Measurements from ENCODE around the gene ANKRD53.
A peak's percentile ranks its signal among the peaks of the same experiment; 100 is the strongest.

ANKRD53 gene

GRCh38 chr2:70935468-70936164 lies 42.8 kb upstream of the ANKRD53 start, which contains the start of gene ATP6V1B1:
ATP6V1B1 (plus strand) TSS chr2:70935900; CDS start chr2:70935955, 55 bp downstream.
- no peak for TF ChIP-seq CTCF (IDR thresholded peaks at IDR 0.05; ENCODE audit: borderline replicate concordance, control extremely low read depth, extremely low read depth, insufficient read depth, missing control alignments)
- peak; percentile 10 for DNase-seq (ENCODE audit: low spot score)
- in situ Hi-C loops (cut with MboI; ENCODE audit: low sequenced_read_pairs, unreplicated experiment) = no loop called here

GRCh38 chr2:70936165-70936978 lies 42.1 kb upstream of the ANKRD53 start:
- no peak for TF ChIP-seq CTCF (IDR thresholded peaks at IDR 0.05; ENCODE audit: borderline replicate concordance, control extremely low read depth, extremely low read depth, insufficient read depth, missing control alignments)
- DNase-seq (ENCODE audit: low spot score) = peak; percentile 9
- in situ Hi-C loops (cut with MboI; ENCODE audit: low sequenced_read_pairs, unreplicated experiment) = no loop called here

GRCh38 chr2:70936979-70937811 lies 41.2 kb upstream of the ANKRD53 start:
- TF ChIP-seq CTCF (IDR thresholded peaks at IDR 0.05; ENCODE audit: borderline replicate concordance, control extremely low read depth, extremely low read depth, insufficient read depth, missing control alignments) = no peak
- in situ Hi-C loops (cut with MboI; ENCODE audit: low sequenced_read_pairs, unreplicated experiment) = no loop called here
- DNase-seq (ENCODE audit: low spot score) = no peak

GRCh38 chr2:70937866-70938585 lies 40.4 kb upstream of the ANKRD53 start:
- DNase-seq (ENCODE audit: low spot score) = no peak
- in situ Hi-C loops (cut with MboI; ENCODE audit: low sequenced_read_pairs, unreplicated experiment) = no loop called here
- TF ChIP-seq CTCF (IDR thresholded peaks at IDR 0.05; ENCODE audit: borderline replicate concordance, control extremely low read depth, extremely low read depth, insufficient read depth, missing control alignments) = no peak

- TF ChIP-seq CTCF (IDR thresholded peaks at IDR 0.05; ENCODE audit: borderline replicate concordance, control extremely low read depth, extremely low read depth, insufficient read depth, missing control alignments) = no peak
- no peak for DNase-seq (ENCODE audit: low spot score)
- in situ Hi-C loops (cut with MboI; ENCODE audit: low sequenced_read_pairs, unreplicated experiment) = no loop called here
Observed at GRCh38 chr2:70938586-70938950, 39.9 kb upstream of the ANKRD53 start.

All from GM13976 (cell line).